Measurements from ENCODE around the gene PLAGL1. TPM values are rescaled to one million over a fixed set of nuclear protein-coding genes. Genes with fewer than 3 reads are reported as not detected.

The PLAGL1 gene
- total and polyA plus RNA-seq, 2 of the 13 experiments (the other 11 are each of a cell fraction or from before 2014, with no cell fraction given), result 0.60 to 2.3 TPM

- TF ChIP-seq IRF9 (CRISPR knock-in tag; IDR thresholded peaks at IDR 0.05; ENCODE audit: borderline replicate concordance), result peak; percentile 35; the same call in 1 of the 2 replicates
- TF ChIP-seq CREB3 (CRISPR knock-in tag; IDR thresholded peaks at IDR 0.05), result no peak
- peak; percentile 17; the same call in 1 of the 2 replicates for TF ChIP-seq HOXA3 (CRISPR knock-in tag; IDR thresholded peaks at IDR 0.05)
- TF ChIP-seq ZSCAN31 (CRISPR knock-in tag; IDR thresholded peaks at IDR 0.05; ENCODE audit: low read depth), result 0 out of 2 replicates have a peak, but pooled peaks have one; percentile 25
- no peak for TF ChIP-seq HNF4A (CRISPR knock-in tag; IDR thresholded peaks at IDR 0.05)
- TF ChIP-seq ZNF326 (CRISPR knock-in tag; IDR thresholded peaks at IDR 0.05; ENCODE audit: borderline replicate concordance), result no peak
- TF ChIP-seq ZNF75D (CRISPR knock-in tag; IDR thresholded peaks at IDR 0.05; ENCODE audit: borderline replicate concordance), result no peak
- peak; percentile 54; the same call in 1 of the 2 replicates for TF ChIP-seq EEA1 (CRISPR knock-in tag; IDR thresholded peaks at IDR 0.05; ENCODE audit: borderline replicate concordance)
- TF ChIP-seq POGK (CRISPR knock-in tag; conservative IDR thresholded peaks at IDR 0.05), result 0 out of 2 replicates have a peak, but pooled peaks have one; percentile 23
- TF ChIP-seq SP4 (CRISPR knock-in tag; IDR thresholded peaks at IDR 0.05), result peak; percentile 53; the same call in 1 of the 2 replicates
- 0 out of 2 replicates have a peak, but pooled peaks have one; percentile 39 for TF ChIP-seq GTF3A (CRISPR knock-in tag; conservative IDR thresholded peaks at IDR 0.05)
- TF ChIP-seq DRAP1 (CRISPR knock-in tag; IDR thresholded peaks at IDR 0.05), result no peak
- TF ChIP-seq AHR (CRISPR knock-in tag; IDR thresholded peaks at IDR 0.05), result no peak
- TF ChIP-seq ZNF264 (CRISPR knock-in tag; IDR thresholded peaks at IDR 0.05), result no peak
- TF ChIP-seq ZNF205 (CRISPR knock-in tag; IDR thresholded peaks at IDR 0.05), result no peak
- no peak for TF ChIP-seq ZNF746 (CRISPR knock-in tag; IDR thresholded peaks at IDR 0.05)
- TF ChIP-seq MIXL1 (CRISPR knock-in tag; IDR thresholded peaks at IDR 0.05), result no peak
- no peak for TF ChIP-seq ZNF296 (CRISPR knock-in tag; conservative IDR thresholded peaks at IDR 0.05)
- TF ChIP-seq MIER2 (CRISPR knock-in tag; IDR thresholded peaks at IDR 0.05), result no peak
- TF ChIP-seq ZFX (CRISPR knock-in tag; IDR thresholded peaks at IDR 0.05; ENCODE audit: low read depth), result peak; percentile 69; the same call in 1 of the 2 replicates
- no peak for TF ChIP-seq ZNF3 (CRISPR knock-in tag; IDR thresholded peaks at IDR 0.05)
- no peak for TF ChIP-seq ZNF629 (CRISPR knock-in tag; conservative IDR thresholded peaks at IDR 0.05)
- TF ChIP-seq CREB1 (IDR thresholded peaks at IDR 0.05), result no peak
- no peak for TF ChIP-seq CREB1 (CRISPR knock-in tag; IDR thresholded peaks at IDR 0.05)
- peak; percentile 97 for TF ChIP-seq ZNF777 (CRISPR knock-in tag; IDR thresholded peaks at IDR 0.05)
- 0 out of 2 replicates have a peak, but pooled peaks have one; percentile 37 for TF ChIP-seq ZBTB7A (CRISPR knock-in tag; IDR thresholded peaks at IDR 0.05)
- TF ChIP-seq ONECUT2 (CRISPR knock-in tag; IDR thresholded peaks at IDR 0.05), result no peak
- peak; percentile 37; the same call in 1 of the 2 replicates for TF ChIP-seq MXD1 (CRISPR knock-in tag; IDR thresholded peaks at IDR 0.05)
- TF ChIP-seq PHF8 (CRISPR knock-in tag; IDR thresholded peaks at IDR 0.05), result 0 out of 2 replicates have a peak, but pooled peaks have one; percentile 38
Measured at GRCh38 chr6:144008120-144008811, at the start of gene PLAGL1 (continued).
